Posterior cingulate gyrus (tissue), 11 donors: ENCODE data around the gene CPB1.

ENCODE experiments used
- DNase-seq, 10 donors: peaks; one replicate each; pipeline versions ENCODE4 v3.0.0 to v3.0.0-alpha.2; 2020 to 2021; ENCODE audit warnings: mixed read lengths in 3 of 10
- intact Hi-C: fragments of 100-400 bp; cut with DNase I; formaldehyde crosslinking; loops from one replicate; pipeline ENCODE4 v1.15.1; 2023

The CPB1 gene

GRCh38 chr3:148879256-148879655, 51.6 kb downstream of the CPB1 start:
- intact Hi-C loops = no loop called here
- no peak for DNase-seq

- no peak for DNase-seq
- intact Hi-C loops = no loop called here
Observed at GRCh38 chr3:148880681-148881080, 53.1 kb downstream of the CPB1 start.

GRCh38 chr3:148881286-148881685, 53.7 kb downstream of the CPB1 start:
- intact Hi-C loops = no loop called here
- DNase-seq = no peak

GRCh38 chr3:148882288-148882687, 54.7 kb downstream of the CPB1 start:
- DNase-seq = no peak
- intact Hi-C loops = no loop called here

- intact Hi-C loops = no loop called here
- DNase-seq = no peak
Observed at GRCh38 chr3:148883163-148883562, 55.6 kb downstream of the CPB1 start.

GRCh38 chr3:148884261-148884660, 56.6 kb downstream of the CPB1 start:
- intact Hi-C loops = no loop called here
- no peak for DNase-seq

- no peak for DNase-seq
- intact Hi-C loops = no loop called here
Observed at GRCh38 chr3:148889828-148890227, 62.2 kb downstream of the CPB1 start.

- intact Hi-C loops = no loop called here
- no peak for DNase-seq
Observed at GRCh38 chr3:148896062-148896461, 68.5 kb downstream of the CPB1 start.

- no peak for DNase-seq
- intact Hi-C loops = no loop called here
Observed at GRCh38 chr3:148901987-148902791, 74.6 kb downstream of the CPB1 start.

- no peak for DNase-seq
- intact Hi-C loops = no loop called here
Observed at GRCh38 chr3:148903022-148903442, 75.4 kb downstream of the CPB1 start.

- no peak for DNase-seq
Observed at GRCh38 chr3:148903941-148904340, 76.3 kb downstream of the CPB1 start.

GRCh38 chr3:148906667-148907066, 79.1 kb downstream of the CPB1 start:
- intact Hi-C loops = no loop called here
- DNase-seq = no peak

More at GRCh38 chr3:148903941-148904340, 76.3 kb downstream of the CPB1 start:
- intact Hi-C loops = no loop called here
